ENCODE data around the gene FADS1.
A peak's percentile ranks its signal among the peaks of the same experiment; 100 is the strongest.

FADS1 gene

DNA sequence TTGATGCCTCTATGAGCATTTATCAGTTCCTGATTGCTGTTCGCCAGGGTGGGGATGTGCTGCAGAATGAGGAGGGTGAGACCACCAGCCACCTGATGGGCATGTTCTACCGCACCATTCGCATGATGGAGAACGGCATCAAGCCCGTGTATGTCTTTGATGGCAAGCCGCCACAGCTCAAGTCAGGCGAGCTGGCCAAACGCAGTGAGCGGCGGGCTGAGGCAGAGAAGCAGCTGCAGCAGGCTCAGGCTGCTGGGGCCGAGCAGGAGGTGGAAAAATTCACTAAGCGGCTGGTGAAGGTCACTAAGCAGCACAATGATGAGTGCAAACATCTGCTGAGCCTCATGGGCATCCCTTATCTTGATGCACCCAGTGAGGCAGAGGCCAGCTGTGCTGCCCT is 21.3 kb downstream of the FADS1 start:
- no peak for DNase-seq (ENCODE audit: low read depth)

DNA sequence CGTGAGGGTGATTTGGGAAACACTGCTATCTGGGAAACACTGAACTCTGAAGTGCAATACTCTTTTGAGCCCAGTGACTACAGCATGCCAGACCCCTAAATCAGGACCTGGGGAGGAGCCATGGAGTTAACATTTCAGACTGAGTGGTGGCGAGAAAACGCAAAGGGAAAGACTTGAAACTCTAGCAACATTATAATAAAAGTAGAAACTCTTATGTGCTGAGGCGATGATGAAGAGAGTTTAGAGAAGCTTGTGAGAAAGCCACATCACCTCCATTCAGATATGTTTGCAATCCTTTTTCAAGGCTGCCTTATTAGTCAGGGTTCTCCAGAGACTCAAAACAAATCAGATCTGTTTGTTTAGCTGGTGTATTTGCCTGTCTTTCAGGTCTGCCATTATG is 22.2 kb downstream of the FADS1 start:
- no peak for DNase-seq (ENCODE audit: low read depth)

DNA sequence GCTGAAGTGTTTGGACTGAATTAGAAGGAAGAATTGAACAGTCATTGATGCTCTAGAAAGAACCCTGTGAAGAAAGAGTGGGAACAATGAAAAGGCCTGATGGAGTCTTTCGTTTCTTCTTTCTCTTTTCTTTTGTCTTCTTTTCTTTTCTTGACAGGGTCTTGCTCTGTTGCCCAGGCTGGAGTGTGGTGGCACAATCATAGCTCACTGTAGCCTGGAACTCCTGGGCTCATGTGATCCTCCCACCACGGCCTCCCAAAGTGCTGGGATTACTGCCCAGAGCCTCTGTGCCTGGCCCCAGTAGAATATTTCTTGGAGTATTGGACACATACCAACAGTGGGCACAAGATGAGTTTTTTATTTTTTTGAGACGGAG is 23.0 kb downstream of the FADS1 start:
- no peak for DNase-seq (ENCODE audit: low read depth)

DNA sequence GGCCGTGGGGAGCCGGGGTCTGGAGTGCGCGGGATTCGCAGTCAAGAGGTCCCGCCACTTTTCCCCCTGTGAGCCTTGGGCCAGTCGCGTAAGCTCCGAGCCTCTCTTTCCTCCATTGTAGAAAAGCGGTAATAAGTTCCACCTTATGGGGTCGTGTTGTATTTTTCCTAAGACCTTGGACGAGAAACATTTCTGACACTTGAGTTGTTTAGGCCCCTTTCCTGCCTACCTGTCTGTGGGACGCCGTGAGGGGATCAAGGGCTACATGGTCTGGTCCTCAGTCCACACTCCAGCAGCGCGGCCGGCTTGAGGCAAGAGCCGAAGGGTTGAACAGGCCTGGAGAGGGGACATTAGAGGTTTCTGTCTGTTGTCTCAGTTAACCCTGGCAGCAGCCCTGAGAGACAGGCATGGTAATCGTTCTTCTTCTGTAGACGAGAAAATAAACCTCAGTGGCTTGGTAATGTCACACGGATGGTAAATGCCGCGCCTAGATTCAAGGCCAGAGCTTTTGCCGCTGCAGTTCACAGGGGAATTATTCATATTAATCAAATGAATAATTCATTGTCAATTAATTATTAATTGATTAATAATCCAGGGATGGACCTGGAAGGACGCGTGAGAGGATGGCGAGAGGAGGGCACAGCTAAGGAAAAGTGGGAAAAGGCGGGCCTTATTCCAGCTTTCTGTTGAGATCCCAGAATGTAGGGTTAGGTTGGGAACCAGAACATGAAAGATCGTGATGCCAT is 23.5 kb downstream of the FADS1 start:
- DNase-seq (ENCODE audit: low read depth): no peak

DNA sequence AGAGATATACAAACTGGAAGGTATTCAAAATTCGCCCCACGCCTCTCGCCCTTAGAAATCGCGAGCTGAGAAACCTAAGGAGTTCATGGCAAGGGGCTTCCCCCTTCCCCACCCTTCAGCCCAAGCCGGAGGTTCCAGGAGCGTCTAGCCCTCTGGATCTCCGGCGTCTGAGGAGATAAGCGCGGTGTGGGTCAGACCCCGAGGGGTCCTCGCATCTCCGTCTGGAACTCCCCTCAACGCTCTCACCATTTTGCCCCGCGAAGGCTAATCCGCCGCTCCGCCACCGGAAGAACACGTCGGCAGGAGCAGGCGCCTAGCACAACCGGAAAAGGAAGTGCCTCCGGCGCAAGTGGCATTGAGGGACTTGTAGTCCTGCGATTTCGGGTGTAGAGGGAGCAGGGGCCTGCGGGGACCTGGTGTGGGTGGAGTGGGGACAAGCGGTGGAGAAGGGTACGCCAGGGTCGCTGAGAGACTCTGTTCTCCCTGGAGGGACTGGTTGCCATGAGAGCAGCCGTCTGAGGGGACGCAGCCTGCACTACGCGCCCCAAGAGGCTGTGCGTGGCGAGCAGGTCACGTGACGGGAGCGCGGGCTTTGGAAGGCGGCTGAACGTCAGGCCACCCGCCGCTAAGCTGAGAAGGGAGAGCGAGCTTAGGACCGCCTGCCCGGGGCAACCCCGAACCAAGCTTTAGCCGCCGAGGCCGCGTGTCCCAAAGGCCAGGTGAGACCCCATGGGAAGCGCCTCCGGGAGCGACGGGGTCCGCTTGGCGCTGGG is 24.3 kb downstream of the FADS1 start, which contains the start of the genes FEN1 and TMEM258:
Gene FEN1, plus strand, starts transcription at position 602 of the 773 bp plus-strand sequence. CDS start 2,451 bp downstream, outside the sequence.
Gene TMEM258, minus strand, starts transcription at position 290 of the 773 bp plus-strand sequence. Its CDS starts 41 bp downstream, at position 249.
- peak; percentile 79 for DNase-seq (ENCODE audit: low read depth)

DNA sequence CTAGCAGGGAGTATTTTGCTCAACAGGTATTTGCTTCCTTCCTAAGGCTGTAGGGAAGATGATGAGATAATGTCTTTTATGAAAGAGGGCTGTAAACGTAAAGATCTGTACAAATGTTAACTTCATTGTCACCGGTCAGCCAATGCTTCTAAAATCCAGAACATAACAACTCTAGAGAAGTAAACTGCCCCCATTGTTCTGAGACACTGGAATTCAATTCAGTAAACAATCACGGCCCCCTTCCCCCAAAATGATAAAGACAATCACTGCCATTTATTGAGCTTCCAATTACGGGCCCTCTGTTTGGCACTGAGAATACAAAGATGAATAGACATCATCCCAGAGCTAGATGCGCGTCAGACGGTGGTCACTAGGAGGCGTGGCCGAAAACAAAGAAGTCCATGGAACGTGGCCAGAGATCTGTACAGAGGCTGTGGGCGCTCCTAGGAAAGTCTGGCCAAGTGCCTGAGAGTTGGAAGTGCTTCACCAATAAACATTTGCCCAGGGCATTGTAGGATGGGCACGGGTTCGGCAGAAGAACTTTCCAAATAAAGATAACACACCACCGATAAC is 25.0 kb downstream of the FADS1 start:
- no peak for DNase-seq (ENCODE audit: low read depth)

DNA sequence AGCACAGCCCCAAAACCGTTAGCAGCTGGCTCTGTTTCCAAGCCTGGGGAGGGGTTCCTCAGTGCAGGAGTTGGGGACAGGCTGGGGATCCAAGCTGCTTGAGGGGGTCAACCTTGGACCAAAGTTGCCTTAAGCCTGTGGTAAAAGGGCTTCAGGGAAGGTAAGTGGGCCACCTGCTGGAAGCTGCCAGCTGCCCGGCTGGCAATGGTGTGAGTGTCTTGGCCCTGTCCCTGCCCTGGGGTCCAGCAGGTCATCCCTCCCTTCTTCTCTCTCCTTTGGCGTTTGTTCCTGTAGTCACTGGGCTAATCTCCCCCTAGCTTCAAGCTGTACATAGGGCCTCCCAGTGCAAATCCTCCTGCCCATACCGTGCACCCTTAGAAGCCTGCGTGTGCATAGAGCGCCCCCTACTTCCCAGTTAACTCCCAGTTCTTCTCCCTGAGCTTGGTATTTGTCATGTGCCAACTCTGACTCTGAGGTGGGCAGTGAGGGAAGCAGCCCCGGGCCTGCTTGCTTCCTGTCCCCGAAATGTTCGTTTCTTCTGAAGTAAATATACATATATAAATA is 28.8 kb downstream of the FADS1 start:
- DNase-seq (ENCODE audit: low read depth): no peak

DNA sequence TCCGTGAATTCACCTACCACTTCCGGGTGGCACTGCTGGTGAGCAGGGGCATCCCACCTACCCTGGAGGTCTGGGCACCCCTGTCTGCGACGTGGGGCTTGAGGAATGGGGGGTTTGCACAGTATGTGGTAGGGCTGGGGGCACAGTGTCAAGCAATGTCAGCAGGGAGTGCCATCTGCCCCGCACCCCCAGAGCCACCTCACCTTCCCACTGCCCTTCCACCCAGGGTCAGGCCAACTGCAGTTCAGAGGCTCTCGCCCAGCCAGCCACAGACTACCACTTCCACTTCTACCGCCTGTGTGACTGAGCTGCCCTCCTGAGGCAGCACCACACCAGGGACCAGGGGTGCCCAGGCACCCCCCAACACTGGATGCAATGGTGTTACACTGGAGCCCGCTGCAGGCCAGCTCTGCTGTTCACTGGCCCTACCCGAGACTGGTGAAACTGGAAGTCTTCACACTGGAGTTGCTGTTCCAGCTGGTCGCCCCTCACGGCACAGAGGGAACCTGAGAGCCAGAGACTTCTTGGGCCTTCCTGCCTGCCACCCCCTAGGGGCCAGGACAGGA is 30.9 kb downstream of the FADS1 start:
- no peak for DNase-seq (ENCODE audit: low read depth)

DNA sequence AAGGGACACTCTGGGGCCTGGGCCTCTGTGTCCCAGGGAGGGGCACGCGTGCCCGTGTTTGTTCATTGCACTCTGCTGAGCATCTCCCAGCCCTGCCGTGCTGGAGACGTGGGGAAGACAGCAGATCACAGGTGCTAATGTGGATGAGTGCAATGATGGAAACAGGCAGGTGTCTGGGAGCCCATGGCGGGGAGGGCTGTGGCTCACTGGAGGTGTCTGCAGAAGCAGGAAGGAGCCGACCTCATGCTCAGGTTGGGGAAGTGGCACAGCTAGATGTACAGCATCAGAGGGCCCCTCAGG is 32.3 kb downstream of the FADS1 start:
- no peak for DNase-seq (ENCODE audit: low read depth)

DNA sequence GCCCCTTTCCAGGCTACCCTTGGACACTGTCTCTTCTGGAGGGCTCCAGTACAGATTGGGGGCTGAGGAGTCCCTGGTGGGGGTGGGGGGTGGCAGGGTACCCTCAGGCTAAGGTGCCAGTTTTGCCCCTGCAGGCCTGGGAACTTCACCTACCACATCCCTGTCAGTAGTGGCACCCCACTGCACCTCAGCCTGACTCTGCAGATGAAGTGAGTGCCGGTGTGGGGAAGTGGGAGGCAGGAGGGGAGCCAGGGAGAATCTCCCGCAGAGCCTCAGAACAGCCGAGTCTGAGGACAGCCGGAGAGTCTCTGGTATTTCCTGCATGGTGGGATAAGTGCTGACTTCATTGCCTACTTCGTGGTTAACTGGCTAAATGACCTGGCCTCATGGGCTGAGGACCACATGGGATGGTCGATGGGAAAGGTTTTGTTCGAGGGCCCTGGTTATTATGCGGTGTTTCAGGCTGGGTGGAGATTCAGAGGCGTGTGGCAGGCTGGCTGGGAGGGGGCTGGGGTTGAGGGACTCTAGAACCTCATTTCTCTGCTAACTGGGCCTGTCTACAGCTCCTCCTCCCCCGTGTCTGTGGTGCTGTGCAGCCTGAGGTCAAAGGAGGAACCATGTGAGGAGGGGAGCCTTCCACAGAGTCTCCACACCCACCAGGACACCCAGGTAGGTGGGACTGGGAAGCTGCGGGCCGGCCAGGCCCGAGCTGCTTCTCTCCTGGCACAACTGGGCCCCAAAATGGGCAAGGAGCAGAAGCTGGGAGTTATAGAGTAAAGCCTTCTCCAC is 32.9 kb downstream of the FADS1 start:
- no peak for DNase-seq (ENCODE audit: low read depth)

DNA sequence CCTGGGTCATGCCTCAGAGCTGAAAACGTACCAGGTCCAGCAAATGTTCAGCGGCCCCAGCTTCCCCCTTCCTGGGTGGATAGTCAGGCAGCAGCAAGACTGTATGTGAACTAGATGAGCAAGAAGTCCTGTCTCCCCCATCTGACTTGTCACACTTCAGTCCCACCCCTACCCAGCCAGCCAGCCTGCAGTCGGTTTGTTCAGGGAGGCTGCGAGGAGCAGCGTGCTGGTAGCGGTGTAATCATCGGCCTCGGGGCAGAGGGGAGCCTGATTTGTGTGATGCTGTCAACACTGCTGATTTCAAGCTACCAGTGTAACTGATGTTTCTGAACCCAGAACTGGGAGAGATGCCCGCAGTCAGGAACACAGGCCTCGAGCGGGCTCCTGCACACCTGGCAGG is 34.0 kb downstream of the FADS1 start:
- DNase-seq (ENCODE audit: low read depth): no peak

DNA sequence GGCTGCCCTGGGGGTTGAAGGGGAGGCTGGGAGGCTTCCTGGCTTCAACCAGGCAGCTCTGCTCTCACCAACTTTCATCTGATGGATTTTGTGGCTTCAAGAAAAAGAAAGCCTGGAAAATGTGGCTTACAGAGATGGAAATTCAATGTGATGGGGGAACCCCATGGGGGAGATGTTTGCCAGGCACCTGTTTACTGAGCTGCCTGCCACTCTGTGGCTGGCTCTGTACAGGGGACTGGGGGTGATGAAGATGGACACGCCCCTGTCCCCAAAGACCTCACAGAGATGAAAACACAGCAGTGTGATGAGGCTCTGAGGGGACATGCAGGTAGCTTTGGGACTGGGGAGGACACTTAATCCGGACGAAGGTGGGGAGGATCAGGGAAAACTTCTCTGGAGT is 34.5 kb downstream of the FADS1 start:
- DNase-seq (ENCODE audit: low read depth): no peak

DNA sequence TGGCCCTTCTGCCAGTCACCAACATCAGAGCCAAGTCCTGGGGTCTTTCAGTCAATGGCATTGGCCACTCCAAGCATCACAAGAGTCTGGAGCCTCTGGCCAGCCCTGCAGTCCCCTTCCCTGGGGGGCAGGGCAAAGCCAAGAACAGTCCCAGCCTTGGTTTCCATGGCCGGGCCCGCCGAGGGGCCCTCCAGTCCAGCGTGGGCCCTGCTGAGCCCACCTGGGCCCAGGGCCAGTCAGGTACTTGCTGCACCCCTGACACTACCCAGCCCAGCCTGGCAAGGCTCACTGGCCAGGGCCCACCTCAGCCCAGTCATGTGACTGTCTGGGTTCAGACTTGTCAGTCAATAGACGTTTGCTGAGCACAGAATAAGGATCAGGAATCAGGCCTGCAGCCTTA is 35.2 kb downstream of the FADS1 start:
- no peak for DNase-seq (ENCODE audit: low read depth)

DNA sequence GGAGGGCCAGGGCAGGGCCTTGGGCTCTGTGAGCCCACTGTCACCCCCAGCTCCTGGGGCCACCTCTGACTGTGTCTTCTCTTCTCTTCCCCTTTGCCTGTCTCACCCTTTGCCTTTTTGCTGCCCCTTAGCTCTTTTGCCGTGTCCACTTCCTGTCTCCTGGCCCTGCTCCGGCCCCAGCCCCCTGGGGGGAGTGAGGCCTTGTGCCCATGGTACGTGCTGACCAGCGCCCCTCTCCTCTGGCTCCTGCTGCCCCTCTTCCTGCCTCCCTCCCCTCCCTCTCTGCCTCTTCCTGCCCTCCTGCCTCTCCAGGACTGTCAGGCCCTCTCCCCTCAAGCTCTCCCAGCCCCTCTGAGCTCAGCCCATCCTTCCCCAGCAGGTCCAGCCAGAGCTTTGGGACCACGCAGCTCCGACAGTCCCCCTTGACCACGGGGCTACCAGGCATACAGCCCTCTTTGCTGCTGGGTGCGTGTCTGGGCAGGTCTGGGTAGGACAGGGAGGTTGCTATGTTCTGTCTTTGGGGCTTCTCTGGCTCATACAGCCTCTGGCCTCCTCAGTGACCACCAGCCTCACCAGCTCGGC is 36.1 kb downstream of the FADS1 start:
- DNase-seq (ENCODE audit: low read depth): no peak

DNA sequence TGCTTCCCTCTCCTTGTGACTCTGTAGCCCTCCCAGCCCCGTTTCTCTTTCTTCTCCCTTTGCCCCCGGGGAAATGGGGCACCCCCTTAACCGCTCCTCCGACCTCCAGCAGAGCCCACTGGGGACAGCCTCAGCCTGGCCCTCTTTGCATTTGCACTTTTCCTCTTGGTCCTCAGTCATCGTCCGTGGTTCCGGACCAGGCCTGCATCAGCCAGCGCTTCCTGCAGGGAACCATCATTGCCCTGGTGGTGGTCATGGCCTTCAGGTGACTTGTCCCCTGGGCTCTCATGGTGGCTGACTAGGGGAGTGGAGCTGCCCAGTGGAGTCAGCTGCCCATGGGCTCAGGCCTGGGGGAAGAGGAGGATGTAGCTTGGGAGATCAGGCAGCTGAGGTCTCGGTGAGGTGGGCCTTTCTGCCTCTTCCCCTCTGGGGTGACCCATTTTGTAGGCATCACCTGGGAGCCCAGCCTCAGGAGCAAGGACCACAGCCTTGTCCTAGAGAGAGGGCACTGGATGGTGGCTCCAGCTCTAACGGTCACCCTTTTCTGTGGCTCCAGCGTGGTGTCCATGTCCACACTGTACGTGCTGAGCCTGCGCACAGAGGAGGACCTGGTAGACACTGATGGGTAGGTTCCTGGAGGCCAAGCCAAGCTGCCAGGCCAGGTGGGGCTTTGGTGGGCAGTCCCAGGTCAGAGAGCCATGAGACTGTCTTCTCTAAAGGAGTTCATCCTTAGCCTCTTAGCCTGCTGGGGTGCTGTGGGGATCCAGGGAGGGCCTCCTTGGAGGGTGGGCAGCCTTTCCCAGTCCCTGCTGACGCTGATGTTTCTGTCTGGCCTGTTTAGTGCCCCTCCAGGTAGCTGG is 36.9 kb downstream of the FADS1 start:
- no peak for DNase-seq (ENCODE audit: low read depth)

DNA sequence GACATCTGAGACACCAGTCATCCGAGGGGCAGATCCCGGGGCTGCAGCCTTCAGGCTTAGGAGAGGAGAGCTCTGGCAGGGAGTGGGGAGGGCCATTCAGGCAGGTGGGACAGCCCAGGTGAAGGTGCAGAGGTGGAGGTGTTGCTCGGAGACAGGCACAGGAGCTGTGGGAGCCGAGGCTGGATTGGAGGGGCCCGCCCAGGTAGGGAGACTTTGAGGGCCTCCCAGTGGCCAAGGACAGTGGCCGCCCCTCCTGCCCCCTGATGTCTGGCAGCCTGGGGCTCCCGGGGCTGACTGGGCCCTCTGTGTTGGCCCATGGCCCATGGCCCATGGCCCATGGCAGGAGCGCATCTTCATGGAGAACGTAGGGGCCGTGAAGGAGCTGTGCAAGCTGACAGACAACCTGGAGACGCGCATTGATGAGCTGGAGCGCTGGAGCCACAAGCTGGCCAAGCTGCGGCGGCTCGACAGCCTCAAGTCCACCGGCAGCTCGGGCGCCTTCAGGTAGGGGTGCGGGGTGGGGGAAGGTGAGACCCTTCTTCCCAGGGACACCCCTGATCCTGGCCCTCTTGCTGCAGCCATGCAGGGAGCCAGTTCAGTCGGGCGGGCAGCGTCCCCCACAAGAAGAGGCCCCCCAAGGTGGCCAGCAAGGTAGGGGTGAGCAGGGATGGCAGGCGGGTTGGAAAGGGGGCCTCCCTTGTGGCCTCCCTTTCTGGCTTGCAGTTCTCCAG is 37.7 kb downstream of the FADS1 start:
- no peak for DNase-seq (ENCODE audit: low read depth)

DNA sequence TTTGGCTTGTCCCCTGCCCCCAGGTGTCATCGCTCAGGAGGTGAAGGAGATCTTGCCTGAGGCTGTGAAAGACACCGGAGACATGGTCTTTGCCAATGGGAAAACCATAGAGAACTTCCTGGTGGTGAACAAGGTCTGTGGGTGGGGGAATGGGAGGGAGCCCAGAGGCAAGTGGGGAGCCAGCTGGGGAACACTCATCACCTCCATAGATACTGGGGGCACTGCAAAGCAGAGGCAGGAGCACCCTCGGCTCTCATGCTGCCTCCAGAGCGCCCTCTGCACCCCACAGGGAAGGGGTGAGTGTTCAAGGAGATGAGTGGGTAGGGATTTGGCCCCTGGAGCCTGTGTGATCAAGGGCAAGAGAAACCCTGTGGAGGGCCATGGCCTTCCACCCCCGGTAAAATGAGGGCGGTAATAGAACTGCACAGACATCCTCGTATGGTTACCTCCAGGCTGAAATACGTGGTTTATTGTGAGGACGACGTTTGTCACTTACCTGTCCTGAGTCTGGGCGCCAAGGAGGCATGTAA is 38.4 kb downstream of the FADS1 start:
- no peak for DNase-seq (ENCODE audit: low read depth)

DNA sequence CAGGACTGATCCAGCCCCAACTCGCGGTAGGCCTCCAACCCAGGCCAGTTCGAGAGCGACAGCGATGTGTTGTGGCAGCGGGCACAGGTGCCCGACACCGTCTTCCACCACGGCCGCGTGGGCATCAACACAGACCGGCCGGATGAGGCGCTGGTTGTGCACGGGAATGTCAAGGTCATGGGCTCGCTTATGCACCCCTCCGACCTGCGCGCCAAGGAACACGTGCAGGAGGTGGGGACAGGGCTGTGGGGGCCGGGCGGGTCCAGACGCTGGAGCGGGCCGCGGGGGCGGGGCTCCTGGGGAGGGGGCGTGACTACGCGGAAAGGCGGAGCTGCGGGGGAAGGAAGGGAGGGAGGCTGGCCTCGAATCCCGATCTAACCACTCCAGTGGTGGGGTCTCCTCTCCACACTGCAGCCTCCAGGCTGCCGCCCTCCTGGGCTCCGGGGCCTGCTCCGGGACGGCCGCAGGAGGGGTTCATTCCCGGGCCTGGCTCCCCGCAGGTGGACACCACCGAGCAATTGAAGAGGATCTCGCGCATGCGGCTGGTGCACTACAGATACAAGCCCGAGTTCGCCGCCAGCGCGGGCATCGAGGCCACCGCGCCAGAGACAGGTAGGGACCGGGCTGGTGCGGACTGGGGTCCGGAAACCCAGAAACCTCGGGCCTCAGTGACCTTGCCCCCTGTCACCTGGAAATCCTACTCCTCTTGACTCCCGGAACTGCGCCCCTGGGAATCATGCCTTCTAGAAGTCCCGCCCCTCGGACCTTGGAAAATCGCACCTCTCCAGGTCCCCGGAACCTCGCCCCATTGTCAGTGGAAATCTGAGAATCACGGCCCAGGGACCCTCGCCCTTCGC is 39.3 kb downstream of the FADS1 start:
- DNase-seq (ENCODE audit: low read depth): peak; percentile 54
